ENCODE results near the gene FLT1. TPM values are rescaled to one million over a fixed set of nuclear protein-coding genes. Genes with fewer than 3 reads are reported as not detected.
A peak's percentile ranks its signal among the peaks of the same experiment; 100 is the strongest.

The FLT1 gene
- polyA plus RNA-seq, 1 donor (not counting 4 experiments of a cell fraction or from before 2014, with no cell fraction given) = 0.01 TPM

GRCh38 chr13:28505543-28506135 lies 10.7 kb upstream of the FLT1 start:
- Histone ChIP-seq H2AFZ (ENCODE audit: control insufficient read depth, low read length) (peak overlapping the region; percentile 31), H3K4me1 (ENCODE audit: control insufficient read depth, extremely low read depth, insufficient read depth, low read length) (peaks cover 3% of the 10 kb centered on the region), H4K20me1 (ENCODE audit: control insufficient read depth, extremely low read depth, insufficient read depth, low read length) (no peaks in the 10 kb centered on the region), H3K79me2 (ENCODE audit: control insufficient read depth, insufficient read depth, low read length) (no peaks in the 10 kb centered on the region), H3K36me3 (ENCODE audit: control insufficient read depth in 2 of 2, extremely low read depth in 1 of 2, insufficient read depth in 2 of 2, low read length in 2 of 2) (no peaks in the 10 kb centered on the region), H3K4me2 (ENCODE audit: control insufficient read depth, extremely low read depth, insufficient read depth, low read depth, low read length) (peak overlapping the region; percentile 36), H3K9ac (ENCODE audit: control insufficient read depth, extremely low read depth, insufficient read depth, low read length) (no peak overlapping the region), H3K27ac (ENCODE audit: control insufficient read depth, insufficient read depth, low read length) (no peak overlapping the region), H3K9me3 (ENCODE audit: control insufficient read depth, low read depth, low read length) (no peaks in the 10 kb centered on the region), H3K9me1 (ENCODE audit: control insufficient read depth, extremely low read depth, insufficient read depth, low read length) (no peaks in the 10 kb centered on the region), H3K4me3 (ENCODE audit: control insufficient read depth in 2 of 3, extremely low read depth in 1 of 3, insufficient read depth in 2 of 3, low read depth in 1 of 3, low read length in 3 of 3) (no peak overlapping the region), H3K27me3 (ENCODE audit: control insufficient read depth, extremely low read depth, insufficient read depth, low read length) (no peaks in the 10 kb centered on the region)
- TF ChIP-seq EZH2 (IDR thresholded peaks at IDR 0.05; ENCODE audit: low read length) = no peak
- no peak for TF ChIP-seq CTCF (optimal IDR thresholded peaks at IDR 0.05 in 1 of 3, IDR thresholded peaks at IDR 0.05 in 1 of 3, conservative IDR thresholded peaks at IDR 0.05 in 1 of 3; ENCODE audit: extremely low read depth in 1 of 3, insufficient read depth in 2 of 3, low read length in 3 of 3)
- dilution Hi-C loops (cut with MboI; ENCODE audit: extremely low pct_ligation_motif_present, low sequenced_read_pairs) = no loop called here
- DNase-seq (ENCODE audit: low read depth, low spot score) (no peak), FAIRE-seq (no peak)

GRCh38 chr13:28503182-28503967 lies 8.4 kb upstream of the FLT1 start:
- Histone ChIP-seq H3K79me2 (ENCODE audit: control insufficient read depth, insufficient read depth, low read length) (no peaks in the 10 kb centered on the region), H3K4me2 (ENCODE audit: control insufficient read depth, extremely low read depth, insufficient read depth, low read depth, low read length) (no peak overlapping the region), H3K36me3 (ENCODE audit: control insufficient read depth in 2 of 2, extremely low read depth in 1 of 2, insufficient read depth in 2 of 2, low read length in 2 of 2) (no peaks in the 10 kb centered on the region), H2AFZ (ENCODE audit: control insufficient read depth, low read length) (no peak overlapping the region), H3K9ac (ENCODE audit: control insufficient read depth, extremely low read depth, insufficient read depth, low read length) (no peak overlapping the region), H3K9me3 (ENCODE audit: control insufficient read depth, low read depth, low read length) (no peaks in the 10 kb centered on the region), H3K27ac (ENCODE audit: control insufficient read depth, insufficient read depth, low read length) (no peak overlapping the region), H3K4me1 (ENCODE audit: control insufficient read depth, extremely low read depth, insufficient read depth, low read length) (peaks cover 3% of the 10 kb centered on the region), H3K27me3 (ENCODE audit: control insufficient read depth, extremely low read depth, insufficient read depth, low read length) (no peaks in the 10 kb centered on the region), H3K4me3 (ENCODE audit: control insufficient read depth in 2 of 3, extremely low read depth in 1 of 3, insufficient read depth in 2 of 3, low read depth in 1 of 3, low read length in 3 of 3) (no peak overlapping the region), H3K9me1 (ENCODE audit: control insufficient read depth, extremely low read depth, insufficient read depth, low read length) (no peaks in the 10 kb centered on the region), H4K20me1 (ENCODE audit: control insufficient read depth, extremely low read depth, insufficient read depth, low read length) (no peaks in the 10 kb centered on the region)
- TF ChIP-seq CTCF (optimal IDR thresholded peaks at IDR 0.05 in 1 of 3, IDR thresholded peaks at IDR 0.05 in 1 of 3, conservative IDR thresholded peaks at IDR 0.05 in 1 of 3; ENCODE audit: extremely low read depth in 1 of 3, insufficient read depth in 2 of 3, low read length in 3 of 3) (no peak), EZH2 (IDR thresholded peaks at IDR 0.05; ENCODE audit: low read length) (no peak)
- no peak for DNase-seq (ENCODE audit: low read depth, low spot score)
- no peak for FAIRE-seq
- dilution Hi-C loops (cut with MboI; ENCODE audit: extremely low pct_ligation_motif_present, low sequenced_read_pairs) = no loop called here
